NCI-H128 (cell line): ENCODE measurements around the gene DACT1.

Source experiments
- DNase-seq: peaks from one replicate; lab custom pipeline; 2025; ENCODE audit not compliant: unreplicated experiment; lab: John Stamatoyannopoulos, UW

Gene DACT1

DNA sequence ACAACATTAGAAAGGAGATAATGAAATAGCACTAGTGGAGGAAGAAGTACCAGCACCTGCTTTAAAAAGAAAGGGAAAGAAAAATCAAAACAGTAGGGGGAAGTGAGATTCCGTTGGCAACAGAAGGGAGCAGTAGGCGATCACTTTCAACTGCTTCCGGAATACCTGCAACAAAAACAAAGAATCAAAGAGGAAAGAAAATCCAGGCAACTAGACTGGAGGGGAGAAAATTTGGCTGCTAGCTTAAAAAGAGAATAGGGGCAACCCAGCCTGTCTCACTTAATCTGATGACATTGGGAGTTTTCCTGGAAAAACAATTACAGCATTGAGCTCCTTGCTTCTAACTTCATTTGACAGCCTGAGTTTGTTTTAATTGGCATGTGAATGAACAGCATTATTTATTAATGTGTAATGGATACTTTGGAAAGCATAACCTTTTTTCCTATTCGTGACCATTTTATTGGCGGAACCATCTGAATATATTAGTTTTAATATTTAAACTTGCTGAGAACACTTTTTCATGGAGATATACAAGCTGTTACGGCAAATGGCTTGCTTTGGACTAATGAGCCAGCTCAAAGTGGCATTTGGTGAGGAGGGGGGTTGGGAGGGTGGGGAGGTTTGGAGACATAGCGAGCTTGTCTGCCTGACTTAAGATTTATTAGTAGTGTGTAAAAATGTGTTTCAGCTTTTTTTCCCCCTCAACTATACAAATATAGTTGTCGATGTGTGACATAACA is 2.5 kb upstream of the DACT1 start:
- DNase-seq = no peak

DNA sequence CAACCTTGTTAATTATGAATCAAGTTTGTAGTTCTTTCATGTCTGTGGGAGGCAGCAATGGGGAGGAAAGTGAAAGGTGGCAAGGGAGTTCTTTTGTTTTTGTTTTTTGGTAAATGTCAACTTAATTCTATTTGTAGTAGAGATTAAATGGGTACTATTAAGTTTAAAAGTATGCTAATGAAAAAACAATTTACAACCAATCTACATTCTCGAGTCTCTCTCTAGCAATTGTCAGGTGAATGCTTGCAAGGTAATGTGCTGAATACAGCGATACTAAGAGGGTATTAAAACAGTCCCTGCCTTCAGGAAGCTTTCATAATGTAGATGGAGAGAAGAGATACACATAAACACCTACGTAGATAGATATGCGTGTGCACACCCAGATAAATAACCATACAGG is 1.6 kb upstream of the DACT1 start:
- no peak for DNase-seq

DNA sequence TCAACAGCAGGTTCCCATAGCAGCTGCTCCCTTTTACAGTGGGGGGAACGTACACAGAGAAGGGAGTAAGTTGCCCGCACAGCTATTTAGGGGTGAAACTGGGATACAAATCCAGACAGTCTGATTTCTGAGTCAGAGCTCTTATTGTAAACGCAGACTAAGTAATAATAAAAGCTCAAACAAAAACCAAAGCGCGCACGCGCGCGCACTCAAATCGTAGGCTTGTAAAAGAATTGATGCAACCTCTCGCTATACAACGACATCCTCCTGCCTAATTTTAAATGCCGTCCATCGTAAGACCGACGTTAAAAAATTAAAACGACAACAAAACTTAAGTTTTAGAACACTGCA is 747 bp upstream of the DACT1 start:
- DNase-seq = no peak

DNA sequence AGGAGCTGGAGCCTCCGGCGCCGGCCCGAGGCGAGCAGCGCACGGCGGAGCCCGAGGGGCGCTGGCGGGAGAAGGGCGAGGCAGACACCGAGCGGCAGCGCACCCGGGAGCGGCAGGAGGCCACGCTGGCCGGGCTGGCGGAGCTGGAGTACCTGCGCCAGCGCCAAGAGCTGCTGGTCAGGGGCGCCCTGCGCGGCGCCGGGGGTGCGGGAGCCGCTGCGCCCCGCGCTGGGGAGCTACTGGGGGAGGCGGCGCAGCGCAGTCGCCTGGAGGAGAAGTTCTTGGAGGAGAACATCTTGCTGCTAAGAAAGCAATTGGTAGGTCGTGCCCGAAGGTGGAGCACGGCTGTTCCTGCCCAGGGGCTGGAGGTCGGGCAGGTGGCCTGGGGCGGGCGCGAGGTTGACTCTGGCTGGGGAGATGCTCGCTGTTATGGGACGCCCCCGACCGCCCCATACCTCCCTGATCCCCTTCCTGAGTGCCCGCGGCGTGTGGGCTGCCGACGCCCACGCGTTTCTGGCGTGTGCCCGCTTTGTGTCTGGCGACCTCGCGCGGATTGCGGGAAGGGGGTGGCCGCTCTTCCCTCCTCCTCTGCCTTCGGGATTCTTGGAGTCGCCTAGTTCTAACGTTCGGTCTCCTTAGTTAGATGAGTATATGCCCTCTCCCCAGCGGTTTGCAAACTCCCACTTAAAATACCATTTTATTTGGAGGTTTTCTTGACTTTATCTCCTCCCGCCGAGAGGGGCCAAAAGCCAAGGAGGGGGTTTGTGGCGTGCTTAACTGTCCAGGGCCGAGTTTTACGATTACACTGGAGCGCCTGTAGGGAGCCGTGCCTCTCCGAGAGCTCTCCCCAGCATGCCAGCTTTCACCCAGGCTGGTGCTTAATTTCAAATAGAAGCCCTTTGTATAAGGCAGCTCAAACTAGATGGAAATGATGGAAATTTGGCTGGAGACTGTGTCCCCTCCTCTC is 752 bp downstream of the DACT1 start:
- no peak for DNase-seq

DNA sequence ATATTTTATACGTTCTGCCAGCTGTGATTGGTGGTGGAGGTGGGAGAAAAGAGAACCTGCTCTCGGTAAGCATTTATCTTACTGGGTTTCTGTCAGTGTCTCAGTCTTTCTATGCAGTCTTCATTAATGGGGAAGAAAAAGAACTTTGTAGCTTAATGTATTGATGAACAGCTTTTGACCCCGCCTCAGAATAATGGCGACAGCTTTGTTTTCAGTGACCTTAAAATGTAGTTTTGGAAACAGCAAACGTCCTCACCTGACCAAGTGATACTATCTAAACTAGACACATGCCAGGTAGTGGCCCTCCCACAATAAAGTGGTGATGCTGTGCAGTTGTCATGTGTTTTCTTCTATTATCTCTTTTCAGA is 1.4 kb downstream of the DACT1 start:
- DNase-seq = no peak

DNA sequence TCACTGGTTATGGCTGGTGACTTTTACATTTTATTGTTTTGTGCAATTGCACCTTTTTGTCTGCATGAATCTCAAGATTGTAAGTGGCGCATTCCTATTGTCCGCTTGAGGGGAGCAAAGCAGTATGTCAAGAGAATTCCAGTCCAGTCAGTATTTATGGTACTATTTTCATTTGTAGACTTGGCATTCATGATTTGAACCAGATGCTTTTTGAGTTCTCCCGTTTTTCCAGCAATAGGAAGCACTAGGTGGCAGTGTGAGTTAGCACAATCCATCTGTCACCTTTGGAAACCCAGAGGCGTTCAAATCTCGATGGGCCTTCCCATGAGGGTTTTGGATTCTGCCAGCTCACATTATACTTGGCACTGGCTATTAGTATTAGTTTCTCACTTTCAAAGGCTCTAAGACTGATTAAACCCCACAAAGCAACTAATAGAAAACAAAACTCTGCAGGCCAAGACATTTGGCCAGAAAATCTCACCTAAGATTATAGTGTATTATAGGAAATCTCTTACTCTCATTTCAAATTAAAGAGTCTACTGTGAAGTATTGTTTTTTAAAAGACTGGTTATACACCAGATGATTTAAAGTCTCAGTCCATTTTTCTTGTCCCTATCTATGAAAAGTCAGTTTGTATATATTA is 2.2 kb downstream of the DACT1 start:
- peak; percentile 77 for DNase-seq

DNA sequence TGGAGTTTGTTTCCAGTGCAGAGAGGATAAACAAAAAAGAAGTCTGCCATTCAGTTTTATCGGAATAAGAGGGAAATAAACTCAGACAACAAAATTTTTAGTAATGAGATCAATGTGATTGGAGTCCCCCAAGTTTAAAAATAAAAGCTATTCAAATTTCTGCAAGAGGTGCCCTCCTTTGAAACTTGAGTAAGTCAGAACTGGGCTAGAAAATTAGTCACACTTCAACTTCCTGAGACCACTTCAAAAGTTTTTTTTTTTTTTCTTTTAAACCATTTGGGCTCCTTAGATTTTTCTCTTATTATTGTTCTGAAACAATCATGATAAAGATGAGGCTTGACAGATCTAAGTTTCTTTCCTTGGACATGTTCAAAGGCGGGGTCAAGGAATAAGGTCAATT is 3.2 kb downstream of the DACT1 start:
- no peak for DNase-seq

DNA sequence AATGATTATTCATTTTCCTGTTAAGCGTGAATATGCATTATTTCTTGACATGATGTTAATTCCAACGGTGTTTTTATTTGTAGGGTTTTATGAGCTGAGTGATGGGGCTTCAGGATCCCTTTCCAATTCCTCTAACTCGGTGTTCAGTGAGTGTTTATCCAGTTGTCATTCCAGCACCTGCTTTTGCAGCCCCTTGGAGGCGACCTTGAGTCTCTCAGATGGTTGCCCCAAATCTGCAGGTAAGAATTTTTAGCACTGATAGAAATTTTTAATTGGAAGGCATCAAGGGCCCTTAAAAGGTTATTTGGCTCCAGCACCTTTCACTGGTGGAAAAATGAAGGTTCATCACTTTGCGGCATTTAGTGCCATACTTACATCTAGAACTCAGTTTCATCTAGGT is 3.7 kb downstream of the DACT1 start:
- no peak for DNase-seq

DNA sequence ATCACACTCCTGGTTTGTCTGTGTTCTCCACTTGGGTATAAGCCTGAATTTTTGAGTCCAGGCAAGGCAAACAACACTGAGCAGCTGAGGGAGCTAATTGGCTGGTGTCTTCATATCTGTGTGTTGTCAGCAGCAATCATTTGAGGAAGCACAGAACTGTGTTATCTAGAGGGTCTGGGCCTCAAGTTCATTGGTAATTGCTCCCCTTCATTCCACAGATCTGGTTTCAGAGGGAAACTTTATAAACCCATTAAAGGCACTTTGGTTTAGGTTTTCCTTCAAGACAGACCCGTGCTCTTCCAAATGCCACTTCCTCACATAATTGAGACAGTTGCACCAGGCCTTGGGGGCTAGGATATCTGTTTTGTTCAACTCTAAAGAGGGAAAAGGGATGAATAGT is 5.6 kb downstream of the DACT1 start:
- DNase-seq = no peak

DNA sequence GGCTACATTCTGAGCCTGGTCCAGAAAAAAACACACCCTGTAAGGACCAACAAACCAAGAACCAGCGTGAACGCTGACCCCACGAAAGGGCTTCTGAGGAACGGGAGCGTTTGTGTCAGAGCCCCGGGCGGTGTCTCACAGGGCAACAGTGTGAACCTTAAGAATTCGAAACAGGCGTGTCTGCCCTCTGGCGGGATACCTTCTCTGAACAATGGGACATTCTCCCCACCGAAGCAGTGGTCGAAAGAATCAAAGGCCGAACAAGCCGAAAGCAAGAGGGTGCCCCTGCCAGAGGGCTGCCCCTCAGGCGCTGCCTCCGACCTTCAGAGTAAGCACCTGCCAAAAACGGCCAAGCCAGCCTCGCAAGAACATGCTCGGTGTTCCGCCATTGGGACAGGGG is 7.9 kb downstream of the DACT1 start:
- no peak for DNase-seq

DNA sequence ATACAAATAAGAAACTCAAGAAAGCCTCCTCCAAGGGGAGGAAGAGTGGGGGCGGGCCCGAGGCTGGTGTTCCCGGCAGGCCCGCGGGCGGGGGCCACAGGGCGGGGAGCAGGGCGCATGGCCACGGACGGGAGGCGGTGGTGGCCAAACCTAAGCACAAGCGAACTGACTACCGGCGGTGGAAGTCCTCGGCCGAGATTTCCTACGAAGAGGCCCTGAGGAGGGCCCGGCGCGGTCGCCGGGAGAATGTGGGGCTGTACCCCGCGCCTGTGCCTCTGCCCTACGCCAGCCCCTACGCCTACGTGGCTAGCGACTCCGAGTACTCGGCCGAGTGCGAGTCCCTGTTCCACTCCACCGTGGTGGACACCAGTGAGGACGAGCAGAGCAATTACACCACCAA is 8.7 kb downstream of the DACT1 start:
- DNase-seq = no peak

DNA sequence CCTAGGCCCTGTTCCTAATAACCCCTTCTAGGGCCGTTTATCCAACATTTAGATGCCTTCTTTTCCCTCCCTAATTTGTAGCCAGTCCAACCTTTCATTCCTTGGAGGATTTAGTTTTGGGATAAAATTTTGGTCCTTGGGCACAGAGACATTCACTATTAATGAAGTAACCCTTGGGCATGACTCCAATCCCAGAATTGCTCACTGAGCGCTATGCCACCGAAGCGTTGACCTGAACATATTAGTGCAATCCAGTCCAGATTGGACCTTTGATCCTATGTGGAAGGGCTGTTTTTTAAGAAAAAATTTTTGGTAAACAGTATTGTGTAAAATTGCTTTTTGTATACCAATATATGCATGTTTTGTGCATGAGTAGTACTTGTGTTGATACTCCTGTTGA is 10.0 kb downstream of the DACT1 start:
- DNase-seq = no peak

DNA sequence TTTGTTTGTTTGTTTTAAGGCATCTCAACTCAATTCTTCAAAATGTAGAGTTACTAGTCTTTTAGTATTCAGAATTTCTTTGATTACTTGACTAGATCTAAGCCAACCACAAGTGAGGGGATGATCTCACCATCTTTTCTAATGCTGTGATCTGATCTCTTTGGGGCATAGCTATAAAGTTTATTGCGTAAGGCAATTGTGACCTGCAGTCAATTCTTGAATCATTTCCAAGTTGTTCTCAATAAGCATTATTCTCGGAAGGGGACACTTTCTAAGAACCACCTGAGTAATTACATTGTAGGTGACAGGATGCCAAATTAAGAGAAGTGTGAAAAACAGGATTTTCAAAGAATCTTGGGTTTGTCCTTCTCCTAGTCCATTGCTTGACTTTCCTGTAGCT is 13.1 kb downstream of the DACT1 start:
- DNase-seq = no peak

DNA sequence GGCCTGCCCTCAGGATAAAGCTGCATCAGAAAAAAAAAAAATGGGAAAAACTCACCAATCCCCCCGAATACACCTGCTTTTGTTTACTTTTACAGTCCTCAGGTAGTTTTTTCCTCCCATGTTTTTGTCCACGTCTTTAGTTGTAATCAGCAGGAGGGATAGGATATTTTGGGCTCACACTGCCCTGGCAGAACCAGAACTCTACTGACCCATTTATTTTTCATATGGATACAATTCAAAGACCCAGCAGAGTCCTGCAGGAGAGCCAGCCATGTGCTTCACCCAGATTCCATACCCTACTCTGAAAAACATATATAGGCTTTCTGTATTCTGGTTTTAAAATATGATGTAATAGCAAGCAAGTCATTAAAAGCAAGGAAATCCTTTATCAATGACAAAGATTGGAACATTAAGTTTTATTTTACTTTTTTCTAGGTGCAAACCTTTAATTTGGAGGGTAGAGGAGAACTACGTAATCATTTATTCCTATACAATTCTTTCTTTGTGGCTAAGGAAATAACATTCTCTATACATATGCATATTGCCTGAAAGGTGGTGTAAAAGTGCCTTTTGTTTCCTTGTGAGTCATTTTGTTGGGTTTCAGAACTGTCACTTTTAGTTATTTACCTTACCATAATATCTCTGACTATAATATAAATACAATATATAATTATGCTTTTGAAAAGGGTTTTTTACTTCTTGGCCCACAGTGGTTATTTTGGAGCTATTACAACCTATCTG is 19.1 kb downstream of the DACT1 start:
- DNase-seq = no peak

DNA sequence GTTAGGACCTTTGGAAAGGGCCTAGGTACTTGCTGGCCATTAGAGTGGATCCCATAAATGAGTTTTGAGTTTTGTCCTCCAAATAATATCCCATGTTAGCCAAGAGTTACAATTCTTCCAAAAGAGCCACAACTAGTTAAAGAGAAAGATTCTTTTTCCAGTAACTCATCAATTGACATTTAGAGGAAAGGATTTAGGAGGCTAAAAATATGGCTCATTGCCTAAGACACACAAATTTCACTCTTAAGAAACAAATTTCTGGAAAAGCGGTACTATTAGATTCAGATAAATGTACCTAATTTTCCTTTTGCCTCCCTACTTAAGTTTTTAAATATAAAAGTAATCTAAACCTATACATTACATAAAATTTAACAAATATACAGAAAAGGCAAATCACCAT is 21.3 kb downstream of the DACT1 start:
- no peak for DNase-seq

DNA sequence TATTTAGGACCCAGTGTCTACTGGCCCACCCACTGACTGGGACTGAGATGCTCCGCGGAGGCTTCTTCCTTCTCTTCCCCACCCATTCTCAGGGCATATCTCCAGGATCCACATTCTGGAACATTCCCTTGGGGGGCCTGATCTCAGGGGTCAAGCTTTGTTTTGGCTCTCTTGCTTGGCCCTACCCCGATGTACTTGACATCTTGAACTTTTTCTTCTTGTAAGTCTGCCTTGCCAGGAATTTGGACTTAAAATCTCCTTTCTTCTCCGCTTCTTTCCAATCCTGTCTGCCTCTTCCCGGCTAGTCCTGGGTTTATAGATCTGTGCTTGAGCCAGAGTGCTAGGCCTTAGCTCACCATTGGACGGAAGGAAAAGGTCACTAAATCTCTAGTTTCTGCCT is 22.1 kb downstream of the DACT1 start:
- DNase-seq = no peak

DNA sequence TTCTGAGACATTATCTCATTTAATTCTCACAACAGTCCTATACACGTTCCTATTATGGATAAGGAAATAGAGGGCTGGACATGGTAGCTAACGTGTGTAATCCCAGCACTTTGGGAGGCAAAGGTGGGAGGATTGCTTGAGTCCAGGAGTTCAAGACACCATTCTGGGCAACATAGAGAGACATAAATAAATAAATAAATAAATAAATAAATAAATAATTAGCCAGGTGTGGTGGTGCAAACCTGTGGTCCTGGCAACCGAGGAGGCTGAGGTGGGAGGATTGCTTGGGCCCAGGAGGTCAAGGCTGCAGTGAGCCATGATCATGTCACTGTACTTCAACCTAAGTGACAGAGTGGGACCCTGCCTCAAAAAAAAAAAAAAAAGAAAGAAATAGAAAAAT is 22.6 kb downstream of the DACT1 start:
- DNase-seq = no peak

DNA sequence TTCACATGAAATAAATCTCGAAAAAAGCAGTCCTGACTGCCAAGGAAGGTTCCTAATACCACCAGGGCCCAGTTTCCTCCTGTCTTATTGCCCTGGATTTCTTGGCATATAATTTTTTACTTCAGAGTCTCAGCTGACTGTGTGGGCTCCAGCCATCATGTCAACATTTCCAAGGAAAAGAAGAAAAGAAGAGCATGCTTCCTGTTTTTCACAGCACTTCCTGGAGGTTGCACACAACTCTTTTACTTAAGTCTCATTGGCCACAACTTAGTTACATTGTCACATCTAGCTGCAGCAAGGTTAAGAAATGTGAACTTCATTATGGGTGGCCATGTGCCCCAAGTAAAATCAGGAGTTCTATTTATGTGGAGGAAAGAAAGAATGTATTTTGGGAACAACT is 24.3 kb downstream of the DACT1 start:
- DNase-seq = no peak

DNA sequence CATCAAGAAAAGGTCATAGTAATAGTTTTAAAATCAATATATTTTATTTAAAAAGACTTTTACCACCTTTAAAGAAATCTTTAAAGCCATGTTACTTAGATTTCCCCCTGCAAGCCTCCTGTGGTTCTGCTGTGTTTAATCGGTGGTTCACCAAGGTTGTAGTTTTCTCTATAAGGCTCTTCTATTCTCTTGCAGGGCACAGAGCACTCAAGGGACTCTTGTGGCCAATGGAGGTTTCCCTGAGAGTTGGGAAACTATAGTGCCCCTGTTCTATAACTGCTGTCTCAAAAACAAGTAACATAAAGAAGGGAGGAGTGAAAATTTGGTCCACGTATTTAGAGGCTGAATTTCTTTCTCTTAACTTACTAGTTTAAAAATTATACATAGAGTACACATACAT is 25.0 kb downstream of the DACT1 start:
- DNase-seq = no peak

DNA sequence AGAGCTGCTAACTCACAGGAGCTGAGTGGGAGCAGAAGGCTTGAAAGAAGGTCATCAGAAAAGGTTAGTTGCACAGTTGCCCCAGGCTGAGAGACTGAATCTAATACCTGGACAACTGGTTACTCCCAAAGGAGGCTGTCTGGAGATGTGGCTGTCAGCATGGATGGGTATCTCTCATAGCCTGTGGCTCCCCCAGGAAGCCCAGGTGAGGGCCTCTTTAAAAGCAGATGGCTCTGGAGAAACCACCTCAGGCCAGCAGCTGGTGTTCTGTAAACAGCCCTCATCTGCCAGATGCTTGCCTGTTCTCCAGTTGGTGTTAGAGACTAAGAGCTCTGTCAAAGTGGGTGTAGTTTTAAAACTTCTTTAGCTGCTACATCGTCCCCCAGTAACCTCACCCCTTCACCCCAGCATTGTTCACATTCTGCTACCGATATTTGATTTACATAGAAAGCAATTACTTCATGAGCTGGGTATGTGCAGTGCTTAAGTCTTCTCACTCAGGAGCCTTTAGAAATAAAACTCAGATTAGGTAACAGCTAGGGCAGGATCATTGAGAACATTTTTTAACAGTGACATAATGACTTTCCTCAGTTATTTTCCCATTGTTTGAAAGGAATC is 25.8 kb downstream of the DACT1 start:
- peak; percentile 18 for DNase-seq
